GM12801 (cell line): Measurements from ENCODE around the gene LMO1.

Experiments used
- TF ChIP-seq, protein P1 (sequence below): IDR thresholded peaks from one replicate; pipeline ENCODE4 v1.5.1; 2011; ENCODE audit warnings: control low read depth; ENCODE audit not compliant: insufficient read length; ENCODE audit errors: extremely low read depth

LMO1 gene

DNA sequence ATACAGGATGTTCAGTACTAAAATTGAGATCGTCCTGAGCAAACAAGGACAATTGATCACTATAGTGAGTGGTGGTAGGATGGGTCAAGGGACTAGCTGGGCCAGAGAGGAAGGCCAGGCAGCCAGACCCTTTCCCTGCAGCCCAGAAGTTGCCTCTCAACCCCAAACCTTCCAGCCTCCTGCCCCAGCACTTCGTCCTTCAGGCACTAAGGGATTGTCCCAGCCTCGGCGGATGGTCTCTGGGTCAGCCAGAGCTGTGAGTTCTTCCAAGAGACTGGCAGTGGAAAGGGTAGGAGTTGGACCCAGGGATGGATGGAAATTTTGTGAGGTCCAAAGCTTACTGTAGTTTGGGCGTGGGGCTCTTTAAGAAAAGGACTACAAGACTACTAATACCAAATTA, 3.6 kb upstream of the LMO1 start:
- TF ChIP-seq, protein P1, sequence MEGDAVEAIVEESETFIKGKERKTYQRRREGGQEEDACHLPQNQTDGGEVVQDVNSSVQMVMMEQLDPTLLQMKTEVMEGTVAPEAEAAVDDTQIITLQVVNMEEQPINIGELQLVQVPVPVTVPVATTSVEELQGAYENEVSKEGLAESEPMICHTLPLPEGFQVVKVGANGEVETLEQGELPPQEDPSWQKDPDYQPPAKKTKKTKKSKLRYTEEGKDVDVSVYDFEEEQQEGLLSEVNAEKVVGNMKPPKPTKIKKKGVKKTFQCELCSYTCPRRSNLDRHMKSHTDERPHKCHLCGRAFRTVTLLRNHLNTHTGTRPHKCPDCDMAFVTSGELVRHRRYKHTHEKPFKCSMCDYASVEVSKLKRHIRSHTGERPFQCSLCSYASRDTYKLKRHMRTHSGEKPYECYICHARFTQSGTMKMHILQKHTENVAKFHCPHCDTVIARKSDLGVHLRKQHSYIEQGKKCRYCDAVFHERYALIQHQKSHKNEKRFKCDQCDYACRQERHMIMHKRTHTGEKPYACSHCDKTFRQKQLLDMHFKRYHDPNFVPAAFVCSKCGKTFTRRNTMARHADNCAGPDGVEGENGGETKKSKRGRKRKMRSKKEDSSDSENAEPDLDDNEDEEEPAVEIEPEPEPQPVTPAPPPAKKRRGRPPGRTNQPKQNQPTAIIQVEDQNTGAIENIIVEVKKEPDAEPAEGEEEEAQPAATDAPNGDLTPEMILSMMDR = no peak

DNA sequence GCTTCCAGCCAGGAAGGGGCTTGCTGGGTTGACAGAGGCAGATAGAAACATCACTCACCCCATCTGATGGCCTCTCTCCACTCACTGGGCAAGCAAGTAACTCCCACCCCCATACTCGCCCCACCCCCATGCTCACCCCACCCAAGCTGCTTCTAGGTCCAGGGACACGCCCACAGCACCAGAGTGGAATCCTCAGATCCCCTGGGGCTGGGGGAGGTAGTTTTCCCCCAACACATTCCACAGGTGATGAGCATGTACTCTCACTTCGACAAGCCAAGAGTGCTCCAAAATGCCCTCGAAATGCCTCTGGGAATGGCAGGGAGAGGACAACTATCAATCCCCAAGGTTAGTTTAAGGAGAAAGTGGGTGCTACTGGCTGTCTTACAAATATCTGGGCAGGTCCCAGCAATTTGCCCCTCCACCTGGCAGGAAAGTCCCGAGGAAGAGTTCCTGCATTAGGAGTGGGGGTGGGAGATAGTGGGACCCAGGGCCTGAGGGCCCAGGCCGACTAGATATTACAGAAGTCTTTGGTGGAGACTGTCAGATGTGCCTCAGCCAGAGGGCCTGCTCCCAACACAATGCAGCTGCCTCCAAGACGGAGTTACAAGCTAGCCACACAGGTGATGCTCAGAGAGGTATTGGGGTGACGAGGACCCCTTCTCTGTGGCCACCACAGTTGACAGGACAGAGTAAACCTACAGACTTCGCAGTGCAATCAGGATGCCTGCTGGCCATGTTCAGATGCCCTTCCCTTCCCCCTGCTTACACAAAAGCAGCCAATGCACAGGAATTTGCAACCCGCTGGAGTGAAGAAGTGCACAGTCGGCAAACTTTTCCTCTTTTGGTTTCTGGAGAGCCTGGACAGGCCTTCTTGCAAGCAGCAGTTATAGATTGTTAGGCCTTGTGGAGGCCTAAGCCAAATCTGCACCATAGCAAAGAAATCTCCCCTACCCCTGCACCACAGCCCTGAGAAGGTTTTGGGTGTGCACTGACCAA, 2.9 kb upstream of the LMO1 start:
- TF ChIP-seq, protein P1 = no peak

DNA sequence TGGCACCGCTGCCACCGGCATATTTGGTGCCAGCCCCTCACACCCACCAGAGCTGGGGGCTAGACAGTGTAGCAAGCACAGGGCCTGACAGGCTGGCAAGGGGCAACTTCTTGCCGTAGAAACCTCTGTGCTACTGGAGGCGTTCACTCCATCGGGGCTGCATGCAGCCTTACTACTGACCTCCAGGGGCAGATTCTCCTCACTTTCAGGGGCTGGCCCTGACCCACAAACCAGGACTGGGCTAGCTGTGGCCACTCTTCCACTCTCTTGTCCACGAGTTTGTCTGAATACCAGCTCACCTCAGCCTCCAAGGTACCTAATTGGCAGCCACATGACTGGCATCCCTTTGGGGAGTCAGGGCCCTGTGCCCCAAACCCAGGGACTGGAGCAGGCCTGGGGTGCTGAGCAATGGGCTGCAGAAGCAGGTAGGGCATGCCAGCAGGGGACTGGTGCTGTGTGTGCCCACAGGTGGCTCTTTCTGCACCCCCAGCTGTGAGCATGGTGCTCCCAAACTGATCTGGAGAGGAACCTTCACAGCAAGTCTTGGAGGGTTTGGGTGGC, 2.1 kb upstream of the LMO1 start:
- TF ChIP-seq, protein P1 = no peak

DNA sequence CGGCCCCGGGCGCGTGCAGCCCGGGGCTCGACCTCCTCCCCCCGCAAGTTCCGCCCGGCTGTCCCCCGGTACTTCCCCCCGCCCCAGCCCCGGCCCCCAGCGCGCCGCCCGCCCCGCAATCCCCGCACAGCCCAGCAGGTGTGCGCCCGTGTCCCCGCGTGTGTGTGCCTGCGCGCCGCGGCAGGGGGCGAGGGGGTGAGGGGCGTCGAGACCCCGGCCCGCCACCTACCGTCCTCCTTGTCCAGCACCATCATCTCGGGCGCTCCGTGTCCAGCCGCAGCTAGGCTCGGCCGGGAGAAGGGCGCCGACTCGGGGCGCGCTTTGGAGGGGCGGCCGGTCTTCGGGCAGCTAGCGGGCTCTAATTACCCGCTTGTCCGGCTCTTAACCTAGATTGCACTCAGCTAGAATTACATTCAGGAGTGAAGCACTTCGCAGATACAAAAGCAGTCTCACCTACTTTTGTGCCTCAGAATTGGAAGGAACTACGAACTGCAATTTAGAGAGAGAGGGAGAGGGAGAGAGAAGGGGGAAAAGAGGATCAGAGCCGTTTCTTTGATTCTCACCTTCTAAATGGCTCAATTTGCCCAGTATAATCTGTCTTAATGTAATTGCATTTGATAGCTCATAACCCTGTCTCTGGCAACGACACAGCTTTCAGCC, 439 bp downstream of the LMO1 start:
- TF ChIP-seq, protein P1 = no peak

DNA sequence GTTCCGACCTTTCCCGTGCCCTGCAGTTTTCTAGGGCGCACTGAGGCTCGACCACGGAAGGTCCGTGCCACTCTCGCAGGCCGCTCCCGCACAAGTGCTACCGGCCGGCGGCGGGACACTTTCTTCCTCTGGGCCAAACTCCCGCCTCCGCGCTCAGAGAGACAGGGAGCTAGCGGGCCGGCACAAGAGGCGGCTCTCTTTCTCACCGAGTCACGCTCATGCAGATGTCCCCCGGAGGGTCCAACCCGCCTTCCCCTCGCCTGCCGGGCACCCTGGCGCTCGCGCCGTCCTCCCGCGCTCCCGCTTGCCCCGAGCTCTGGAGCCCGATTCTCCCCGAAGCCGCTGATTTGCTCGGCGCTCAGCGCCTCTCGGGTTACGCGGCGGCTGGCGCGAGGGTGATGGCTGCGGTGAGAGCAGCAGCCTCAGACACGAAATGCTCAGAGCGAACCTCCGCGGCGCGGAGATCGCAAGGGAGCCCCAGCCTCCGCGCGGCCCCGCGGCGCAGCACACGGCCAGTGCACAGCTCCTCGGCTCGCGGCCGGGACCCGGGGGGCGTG, 1.0 kb downstream of the LMO1 start:
- TF ChIP-seq, protein P1 = no peak

DNA sequence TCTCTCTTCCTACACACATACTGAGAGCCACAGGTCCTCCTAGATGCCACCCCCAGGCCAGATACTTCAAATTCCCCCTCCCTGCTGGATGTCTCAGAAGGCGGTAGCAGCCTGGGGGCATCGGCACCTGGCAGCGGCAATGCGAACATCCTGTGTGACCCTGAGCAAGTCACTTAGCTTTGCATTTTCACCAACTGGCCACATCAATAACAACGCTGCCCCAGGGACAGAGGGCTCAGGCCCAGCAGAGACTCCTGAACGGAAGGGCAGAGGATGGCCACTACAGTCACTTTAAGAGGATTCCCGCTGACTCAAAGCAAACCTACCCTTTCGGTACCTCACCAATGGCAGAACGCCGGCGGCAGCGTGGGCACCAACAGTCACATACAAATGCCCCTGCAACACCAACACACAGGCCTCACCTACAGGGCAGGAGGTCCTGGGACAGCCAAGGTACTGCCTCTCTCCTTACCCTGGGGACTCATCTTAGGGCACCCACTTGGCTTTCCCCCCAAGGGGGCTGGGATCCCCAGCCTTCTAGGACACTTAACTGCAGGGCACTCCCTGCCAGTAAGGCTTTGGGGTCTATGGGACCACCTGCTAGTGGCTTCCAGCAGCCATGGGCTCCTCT, 1.6 kb downstream of the LMO1 start:
- TF ChIP-seq, protein P1 = no peak

DNA sequence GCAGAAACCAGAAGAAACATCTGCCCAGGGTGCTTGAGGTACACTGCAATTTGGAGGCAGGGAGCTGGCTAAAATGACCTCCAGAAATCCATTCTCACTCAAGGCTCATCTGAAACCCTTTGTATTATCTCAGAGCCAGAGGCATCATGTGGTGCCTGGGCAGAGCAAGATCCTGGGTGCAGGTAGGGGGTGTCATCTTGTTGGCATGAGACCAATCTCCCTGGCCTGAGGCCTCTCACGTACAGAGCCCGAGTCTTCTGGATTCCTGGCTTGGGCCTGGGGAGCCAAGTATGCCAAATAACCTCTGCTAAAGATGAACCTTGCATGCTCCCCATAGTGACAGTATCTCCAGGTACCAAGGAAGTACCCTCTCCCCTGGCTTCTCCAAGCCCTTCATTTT, 2.4 kb downstream of the LMO1 start:
- TF ChIP-seq, protein P1 = no peak
